ENCODE measurements around the gene NTM. TPM values are rescaled to one million over a fixed set of nuclear protein-coding genes. Genes with fewer than 3 reads are reported as not detected.
"Not testable (repeated sequence)": the region's sequence is repeated elsewhere in the genome, so short reads cannot be mapped to it uniquely, and the experiment has no call there.

The NTM gene
- total RNA-seq, 2 donors from 2014 or later = 1.7 to 3.6 TPM

- Mint-ChIP-seq H3K4me1 (peaks cover 11% of the 10 kb centered on the region), H3K27ac (no peak overlapping the region), H3K9me3 (no peaks in the 10 kb centered on the region), H3K27me3 (ENCODE audit: insufficient read depth) (no peaks in the 10 kb centered on the region), H3K36me3 (ENCODE audit: low read depth) (no peaks in the 10 kb centered on the region), H3K4me3 (no peak overlapping the region)
- H3K27ac ChIP-seq (ENCODE audit: low read depth, low read length) = no peak overlapping the region
- H3K9me3 ChIP-seq (ENCODE audit: control insufficient read depth, low read length) = no peaks in the 10 kb centered on the region
- no peaks in the 10 kb centered on the region for H3K36me3 ChIP-seq (ENCODE audit: control insufficient read depth, insufficient read depth, low read length)
- no peak for DNase-seq
- no peaks in the 10 kb centered on the region for H3K27me3 ChIP-seq (ENCODE audit: control insufficient read depth, insufficient read depth, low read length, poor library complexity, severe bottlenecking)
- WGBS, 2 experiments (ENCODE audit: insufficient coverage in 1 of 2, insufficient read length in 1 of 2) = 93 to 96% methylated on average over 4 to 5 of the region's 5 CpGs
- TF ChIP-seq CTCF (conservative IDR thresholded peaks at IDR 0.05) = no peak
- no peak overlapping the region for H3K4me3 ChIP-seq (ENCODE audit: low read length)
- no peaks in the 10 kb centered on the region for H3K4me1 ChIP-seq (ENCODE audit: control insufficient read depth, insufficient read depth, low read length)
- H3K9ac ChIP-seq (ENCODE audit: extremely low read depth, low read length, poor library complexity, severe bottlenecking) = no peak overlapping the region
Measured at GRCh38 chr11:131331546-131331945, 38.9 kb upstream of the NTM start.

- no peaks in the 10 kb centered on the region for H3K36me3 ChIP-seq (ENCODE audit: control insufficient read depth, insufficient read depth, low read length)
- Mint-ChIP-seq H3K4me3 (no peak overlapping the region), H3K27me3 (ENCODE audit: insufficient read depth) (peaks cover 2% of the 10 kb centered on the region), H3K27ac (no peak overlapping the region), H3K36me3 (ENCODE audit: low read depth) (no peaks in the 10 kb centered on the region), H3K4me1 (peaks cover 8% of the 10 kb centered on the region), H3K9me3 (no peaks in the 10 kb centered on the region)
- no peak for DNase-seq
- no peaks in the 10 kb centered on the region for H3K4me1 ChIP-seq (ENCODE audit: control insufficient read depth, insufficient read depth, low read length)
- no peak overlapping the region for H3K27ac ChIP-seq (ENCODE audit: low read depth, low read length)
- H3K27me3 ChIP-seq (ENCODE audit: control insufficient read depth, insufficient read depth, low read length, poor library complexity, severe bottlenecking) = no peaks in the 10 kb centered on the region
- TF ChIP-seq CTCF (conservative IDR thresholded peaks at IDR 0.05) = no peak
- no peak overlapping the region for H3K4me3 ChIP-seq (ENCODE audit: low read length)
- H3K9me3 ChIP-seq (ENCODE audit: control insufficient read depth, low read length) = no peaks in the 10 kb centered on the region
- no peak overlapping the region for H3K9ac ChIP-seq (ENCODE audit: extremely low read depth, low read length, poor library complexity, severe bottlenecking)
Measured at GRCh38 chr11:131334601-131335000, 35.8 kb upstream of the NTM start.

GRCh38 chr11:131341900-131342299 is 28.5 kb upstream of the NTM start:
- not testable (repeated sequence) for H3K9me3 ChIP-seq (ENCODE audit: control insufficient read depth, low read length); H3K27me3 Mint-ChIP-seq (ENCODE audit: insufficient read depth); H3K4me3 Mint-ChIP-seq; H3K4me3 ChIP-seq (ENCODE audit: low read length); H3K27ac Mint-ChIP-seq; H3K27me3 ChIP-seq (ENCODE audit: control insufficient read depth, insufficient read depth, low read length, poor library complexity, severe bottlenecking); H3K9me3 Mint-ChIP-seq; H3K9ac ChIP-seq (ENCODE audit: extremely low read depth, low read length, poor library complexity, severe bottlenecking); H3K36me3 ChIP-seq (ENCODE audit: control insufficient read depth, insufficient read depth, low read length); H3K27ac ChIP-seq (ENCODE audit: low read depth, low read length); H3K4me1 Mint-ChIP-seq; H3K4me1 ChIP-seq (ENCODE audit: control insufficient read depth, insufficient read depth, low read length); H3K36me3 Mint-ChIP-seq (ENCODE audit: low read depth); DNase-seq
- WGBS, 2 experiments (ENCODE audit: insufficient coverage in 1 of 2, insufficient read length in 1 of 2) = 93% methylated on average over 2 of the region's 5 CpGs; no CpG with 5 or more reads in 1 of the 2 experiments

- DNase-seq; H3K4me3 ChIP-seq (ENCODE audit: low read length); H3K27ac ChIP-seq (ENCODE audit: low read depth, low read length); H3K9me3 Mint-ChIP-seq; H3K27me3 ChIP-seq (ENCODE audit: control insufficient read depth, insufficient read depth, low read length, poor library complexity, severe bottlenecking); H3K36me3 ChIP-seq (ENCODE audit: control insufficient read depth, insufficient read depth, low read length); H3K4me3 Mint-ChIP-seq; H3K27ac Mint-ChIP-seq; H3K9me3 ChIP-seq (ENCODE audit: control insufficient read depth, low read length); H3K27me3 Mint-ChIP-seq (ENCODE audit: insufficient read depth); H3K4me1 ChIP-seq (ENCODE audit: control insufficient read depth, insufficient read depth, low read length); H3K4me1 Mint-ChIP-seq; H3K9ac ChIP-seq (ENCODE audit: extremely low read depth, low read length, poor library complexity, severe bottlenecking); H3K36me3 Mint-ChIP-seq (ENCODE audit: low read depth): not testable (repeated sequence)
- WGBS, 2 experiments (ENCODE audit: insufficient coverage in 1 of 2, insufficient read length in 1 of 2) = 83 to 94% methylated on average over 1 to 3 of the region's 6 CpGs
Measured at GRCh38 chr11:131342442-131342841, 28.0 kb upstream of the NTM start.
